T-helper 17 cell (primary cell): Measurements from ENCODE around the gene MINDY3. TPM values are rescaled to one million over a fixed set of nuclear protein-coding genes. Genes with fewer than 3 reads are reported as not detected.
A peak's percentile ranks its signal among the peaks of the same experiment; 100 is the strongest.
"Not testable (repeated sequence)": the region's sequence is repeated elsewhere in the genome, so short reads cannot be mapped to it uniquely, and the experiment has no call there.

ENCODE experiments used
- ATAC-seq: fragments of 150-1000 bp; cut with Tn5 transposase; 2 replicates; pipeline ENCODE4 v1.10.0; 2021; ENCODE audit warnings: mild to moderate bottlenecking, moderate library complexity
- DNase-seq, 3 donors: peaks; one replicate each; pipeline versions ENCODE4 v3.0.0 to v3.0.0-alpha.2; 2020 to 2021
- H3K9me3 ChIP-seq: one replicate; pipeline ENCODE4 v1.7.0; 2013; ENCODE audit warnings: low read length, mild to moderate bottlenecking; ENCODE audit not compliant: control insufficient read depth, poor library complexity, severe bottlenecking
- H3K27ac Mint-ChIP-seq: one replicate; pipeline ENCODE4 v1.8.0; 2022; ENCODE audit warnings: mild to moderate bottlenecking, moderate library complexity, mixed read lengths
- H3K27me3 Mint-ChIP-seq: one replicate; pipeline ENCODE4 v1.8.0; 2022; ENCODE audit warnings: mixed read lengths
- H3K36me3 Mint-ChIP-seq: one replicate; pipeline ENCODE4 v1.8.0; 2022; ENCODE audit warnings: low read depth, mixed read lengths
- H3K4me1 Mint-ChIP-seq: one replicate; pipeline ENCODE4 v1.8.0; 2022; ENCODE audit warnings: mild to moderate bottlenecking, mixed read lengths
- H3K4me3 Mint-ChIP-seq: one replicate; pipeline ENCODE4 v1.8.0; 2022; ENCODE audit warnings: mild to moderate bottlenecking, moderate library complexity, mixed read lengths
- total RNA-seq, 4 donors: library from RNA in 2 of 4; stranded (reverse) in 2 of 4; gene quantifications; one replicate each; pipeline ENCODE4 v1.2.3 and lab custom pipeline; 2022 to 2026

MINDY3 gene
- 10 to 100 TPM; 22.2 to 34.1 TPM for total RNA-seq
- total RNA-seq (lab: John Stamatoyannopoulos, UW), result 33.5 to 37.6 reads per million in 2 donors

- DNase-seq, result peak; percentile 52 to 64 (median 59)
- Mint-ChIP-seq H3K36me3 (peaks cover 10% of the 10 kb centered on the region), H3K27ac (peak within 1 kb of the TSS; percentile 95), H3K4me3 (peak within 1 kb of the TSS; percentile 95), H3K27me3 (peaks cover 18% of the 10 kb centered on the region), H3K4me1 (peaks cover 28% of the 10 kb centered on the region)
- H3K9me3 ChIP-seq, result no peaks in the 10 kb centered on the region
- peak; percentile 94 for ATAC-seq
Measured at GRCh38 chr10:15859906-15860691, at the start of gene MINDY3. Gene MINDY3 (minus strand): TSS chr10:15860507. CDS start chr10:15860299, 208 bp downstream.

- Mint-ChIP-seq H3K4me3 (no peak overlapping the region), H3K4me1 (peaks cover 5% of the 10 kb centered on the region), H3K27ac (no peak overlapping the region), H3K36me3 (no peaks in the 10 kb centered on the region), H3K27me3 (peaks cover 38% of the 10 kb centered on the region)
- no peaks in the 10 kb centered on the region for H3K9me3 ChIP-seq
- ATAC-seq (no peak), DNase-seq (no peak)
Measured at GRCh38 chr10:15901889-15902288, 41.6 kb upstream of the MINDY3 start.

- H3K27ac Mint-ChIP-seq, result no peak overlapping the region
- no peak for ATAC-seq
- H3K4me1 Mint-ChIP-seq, result peaks cover 4% of the 10 kb centered on the region
Measured at GRCh38 chr10:15898046-15898445, 37.7 kb upstream of the MINDY3 start.

GRCh38 chr10:15897287-15897686 lies 37.0 kb upstream of the MINDY3 start:
- no peak overlapping the region for H3K4me3 Mint-ChIP-seq
- H3K9me3 ChIP-seq, result no peaks in the 10 kb centered on the region
- H3K27ac Mint-ChIP-seq, result no peak overlapping the region
- H3K4me1 Mint-ChIP-seq, result peaks cover 5% of the 10 kb centered on the region
- peaks cover 69% of the 10 kb centered on the region for H3K27me3 Mint-ChIP-seq
- ATAC-seq (no peak), DNase-seq (no peak)
- no peaks in the 10 kb centered on the region for H3K36me3 Mint-ChIP-seq

More at GRCh38 chr10:15898046-15898445, 37.7 kb upstream of the MINDY3 start:
- Mint-ChIP-seq H3K27me3 (peaks cover 61% of the 10 kb centered on the region), H3K36me3 (no peaks in the 10 kb centered on the region), H3K4me3 (no peak overlapping the region)
- no peak for DNase-seq
- H3K9me3 ChIP-seq, result no peaks in the 10 kb centered on the region

- Mint-ChIP-seq H3K4me1 (peaks cover 3% of the 10 kb centered on the region), H3K36me3 (no peaks in the 10 kb centered on the region), H3K27me3 (peaks cover 66% of the 10 kb centered on the region), H3K4me3 (no peak overlapping the region), H3K27ac (no peak overlapping the region)
- ATAC-seq (no peak), DNase-seq (no peak)
- no peaks in the 10 kb centered on the region for H3K9me3 ChIP-seq
Measured at GRCh38 chr10:15896654-15897053, 36.3 kb upstream of the MINDY3 start.

- no peaks in the 10 kb centered on the region for H3K9me3 ChIP-seq
- no peak overlapping the region for H3K27ac Mint-ChIP-seq
Measured at GRCh38 chr10:15884447-15884846, 24.1 kb upstream of the MINDY3 start.

GRCh38 chr10:15881542-15881941 lies 21.2 kb upstream of the MINDY3 start:
- peaks cover 76% of the 10 kb centered on the region for H3K27me3 Mint-ChIP-seq
- no peaks in the 10 kb centered on the region for H3K4me1 Mint-ChIP-seq
- DNase-seq, result no peak
- H3K9me3 ChIP-seq, result no peaks in the 10 kb centered on the region
- no peak for ATAC-seq
- peaks cover 5% of the 10 kb centered on the region for H3K36me3 Mint-ChIP-seq
- no peak overlapping the region for H3K27ac Mint-ChIP-seq
- H3K4me3 Mint-ChIP-seq, result no peak overlapping the region

More at GRCh38 chr10:15884447-15884846, 24.1 kb upstream of the MINDY3 start:
- Mint-ChIP-seq H3K4me1 (no peaks in the 10 kb centered on the region), H3K4me3 (no peak overlapping the region), H3K27me3 (peaks cover 66% of the 10 kb centered on the region), H3K36me3 (peaks cover 3% of the 10 kb centered on the region)
- no peak for DNase-seq
- ATAC-seq, result no peak

GRCh38 chr10:15879663-15880062 lies 19.4 kb upstream of the MINDY3 start:
- H3K27ac Mint-ChIP-seq, result no peak overlapping the region
- peaks cover 76% of the 10 kb centered on the region for H3K27me3 Mint-ChIP-seq
- no peaks in the 10 kb centered on the region for H3K4me1 Mint-ChIP-seq
- DNase-seq (no peak), ATAC-seq (no peak)
- H3K36me3 Mint-ChIP-seq, result peaks cover 8% of the 10 kb centered on the region
- no peaks in the 10 kb centered on the region for H3K9me3 ChIP-seq
- no peak overlapping the region for H3K4me3 Mint-ChIP-seq

GRCh38 chr10:15879058-15879457 lies 18.8 kb upstream of the MINDY3 start:
- no peak for DNase-seq
- Mint-ChIP-seq H3K36me3 (peaks cover 8% of the 10 kb centered on the region), H3K27ac (no peak overlapping the region), H3K4me3 (no peak overlapping the region), H3K4me1 (no peaks in the 10 kb centered on the region), H3K27me3 (peaks cover 80% of the 10 kb centered on the region)
- no peaks in the 10 kb centered on the region for H3K9me3 ChIP-seq
- peak; percentile 48 for ATAC-seq

- H3K36me3 Mint-ChIP-seq, result peaks cover 8% of the 10 kb centered on the region
- no peak overlapping the region for H3K4me3 Mint-ChIP-seq
- ATAC-seq (no peak), DNase-seq (no peak)
- H3K27ac Mint-ChIP-seq, result no peak overlapping the region
- H3K9me3 ChIP-seq, result no peaks in the 10 kb centered on the region
- H3K27me3 Mint-ChIP-seq, result peaks cover 83% of the 10 kb centered on the region
- no peaks in the 10 kb centered on the region for H3K4me1 Mint-ChIP-seq
Measured at GRCh38 chr10:15877836-15878576, 17.7 kb upstream of the MINDY3 start.

GRCh38 chr10:15876274-15876673 lies 16.0 kb upstream of the MINDY3 start:
- not testable (repeated sequence) for ATAC-seq, H3K4me3 Mint-ChIP-seq, DNase-seq, H3K27ac Mint-ChIP-seq, H3K9me3 ChIP-seq, H3K36me3 Mint-ChIP-seq, H3K4me1 Mint-ChIP-seq
- H3K27me3 Mint-ChIP-seq, result peaks cover 82% of the 10 kb centered on the region

- DNase-seq, H3K36me3 Mint-ChIP-seq, H3K4me3 Mint-ChIP-seq, H3K9me3 ChIP-seq, ATAC-seq, H3K4me1 Mint-ChIP-seq, H3K27ac Mint-ChIP-seq: not testable (repeated sequence)
- peaks cover 85% of the 10 kb centered on the region for H3K27me3 Mint-ChIP-seq
Measured at GRCh38 chr10:15872645-15873044, 12.3 kb upstream of the MINDY3 start.

GRCh38 chr10:15871823-15872222 lies 11.5 kb upstream of the MINDY3 start:
- H3K4me1 Mint-ChIP-seq, result no peaks in the 10 kb centered on the region
- H3K27ac Mint-ChIP-seq, result no peak overlapping the region

More at GRCh38 chr10:15871823-15872222, 11.5 kb upstream of the MINDY3 start:
- ATAC-seq (no peak), DNase-seq (no peak)
- H3K27me3 Mint-ChIP-seq, result peaks cover 85% of the 10 kb centered on the region
- H3K9me3 ChIP-seq, result no peaks in the 10 kb centered on the region
- H3K4me3 Mint-ChIP-seq, result no peak overlapping the region
- H3K36me3 Mint-ChIP-seq, result peaks cover 5% of the 10 kb centered on the region
